Measurements from ENCODE around the gene WDR35. TPM values are rescaled to one million over a fixed set of nuclear protein-coding genes. Genes with fewer than 3 reads are reported as not detected.

Gene WDR35
- total and polyA plus RNA-seq, 10 of the 15 experiments (the other 5 are each of a cell fraction or from before 2014, with no cell fraction given) = 3.0 to 9.3 (median 6.3) TPM

- POLR2A ChIA-PET = no interaction called here
- no TSS peak for BruUV-seq (replicated peaks)
- SMC1A ChIA-PET (ENCODE audit: uncharacterized antibody, unreplicated experiment) = interaction anchor here (0.7 to 1.5 kb wide), 3 partner anchors 9 to 36 kb away, joined by 4 to 5 read pairs (median 4); no protein-coding TSS in a partner anchor
- Histone ChIP-seq H3K79me2 (ENCODE audit: control insufficient read depth, insufficient read depth, low read length) (no peaks in the 10 kb centered on the region), H3K9ac (ENCODE audit: control insufficient read depth, insufficient read depth, low read length) (no peak overlapping the region), H3K4me2 (ENCODE audit: control insufficient read depth, insufficient read depth) (no peak overlapping the region), H3K4me3 (no peak overlapping the region), H3K27ac (ENCODE audit: control insufficient read depth, insufficient read depth) (no peak overlapping the region), H4K20me1 (ENCODE audit: control insufficient read depth, insufficient read depth) (no peaks in the 10 kb centered on the region), H3K27me3 (replicated peaks in 1 of 2; ENCODE audit: control insufficient read depth in 2 of 2, insufficient read depth in 2 of 2, low read length in 1 of 2) (no peaks in the 10 kb centered on the region), H3K4me1 (ENCODE audit: control insufficient read depth, insufficient read depth, low read length) (no peaks in the 10 kb centered on the region), H3K9me3 (replicated peaks; ENCODE audit: control insufficient read depth, insufficient read depth, low read length) (no peaks in the 10 kb centered on the region; the same call in 1 of the 3 replicates), H3K36me3 (ENCODE audit: control insufficient read depth in 2 of 2, insufficient read depth in 2 of 2, low read length in 1 of 2) (no peaks in the 10 kb centered on the region), H2AFZ (ENCODE audit: control insufficient read depth, low read depth, low read length) (no peak overlapping the region)
- DNase-seq (ENCODE audit: low read depth, low spot score) (no peak), ATAC-seq (no peak), FAIRE-seq (no peak)
- RAD21 ChIA-PET (ENCODE audit: unreplicated experiment) = no interaction called here
- CTCF ChIA-PET = interaction anchor here (1.6 kb wide), 1 partner anchor 8 kb away, joined by 6 read pairs; no protein-coding TSS in a partner anchor
- in situ Hi-C loops (cut with MboI) = no loop called here
- intact Hi-C loops (cut with micrococcal nuclease; ENCODE audit: unreplicated experiment) = no loop called here
- TF ChIP-seq ZNF384 (IDR thresholded peaks at IDR 0.05; ENCODE audit: borderline replicate concordance, low read depth, low read length) (no peak), NFXL1 (IDR thresholded peaks at IDR 0.05; ENCODE audit: borderline replicate concordance) (no peak), MLLT1 (IDR thresholded peaks at IDR 0.05) (no peak), FOS (IDR thresholded peaks at IDR 0.05; ENCODE audit: borderline replicate concordance, extremely low read depth, insufficient read length) (no peak), IRF5 (IDR thresholded peaks at IDR 0.05; ENCODE audit: borderline replicate concordance) (no peak), PML (IDR thresholded peaks at IDR 0.05; ENCODE audit: low read length) (no peak), SMAD5 (IDR thresholded peaks at IDR 0.05; ENCODE audit: low read depth) (no peak)
- 58% methylated on average over 4 of the region's 4 CpGs for WGBS (ENCODE audit: insufficient coverage, insufficient replicate concordance, low lambda C conversion rate, missing lambda C conversion rate)
Observed at GRCh38 chr2:20023688-20024087, 33.8 kb upstream of the WDR35 start.

All from GM12878 (cell line).